Natural killer cell (primary cell): ENCODE results near the gene S100A5. TPM values are rescaled to one million over a fixed set of nuclear protein-coding genes. Genes with fewer than 3 reads are reported as not detected.
"Not testable (repeated sequence)": the region's sequence is repeated elsewhere in the genome, so short reads cannot be mapped to it uniquely, and the experiment has no call there.

Source experiments
- ATAC-seq, 3 donors: fragments of 150-1000 bp in 2 of 3; fragments of 200-7000 bp in 1 of 3; cut with Tn5 transposase; 1 replicate in 1 of 3; 2 replicates in 2 of 3; pipeline ENCODE4 v1.10.0; 2021; ENCODE audit warnings: mild to moderate bottlenecking in 2 of 3, moderate library complexity in 2 of 3
- DNase-seq, 2 donors: peaks; one replicate each; pipeline versions ENCODE4 v3.0.0 to v3.0.0-alpha.2; 2013 to 2021; ENCODE audit warnings: mixed read lengths in 1 of 2
- H3K27ac ChIP-seq: one replicate; pipeline ENCODE4 v1.5.1; 2013; ENCODE audit warnings: mild to moderate bottlenecking, low read length
- H3K27me3 ChIP-seq: one replicate; pipeline ENCODE4 v1.6.1; 2013; ENCODE audit warnings: low read length; ENCODE audit not compliant: control insufficient read depth, insufficient read depth
- H3K36me3 ChIP-seq: one replicate; pipeline ENCODE4 v1.6.1; 2013; ENCODE audit warnings: low read length; ENCODE audit not compliant: control insufficient read depth, insufficient read depth
- H3K4me1 ChIP-seq: one replicate; pipeline ENCODE4 v1.6.1; 2013; ENCODE audit warnings: low read length; ENCODE audit not compliant: control insufficient read depth, insufficient read depth
- H3K4me3 ChIP-seq: one replicate; pipeline ENCODE4 v1.5.1; 2013; ENCODE audit warnings: low read length
- H3K9me3 ChIP-seq: one replicate; pipeline ENCODE4 v1.6.1; 2013; ENCODE audit warnings: low read length; ENCODE audit not compliant: control insufficient read depth, insufficient read depth
- H3K27ac Mint-ChIP-seq, 2 donors: one replicate each; pipeline ENCODE4 v1.8.0; 2022; ENCODE audit warnings: mild to moderate bottlenecking in 2 of 2, mixed read lengths in 2 of 2, moderate library complexity in 1 of 2
- H3K27me3 Mint-ChIP-seq, 2 donors: one replicate each; pipeline ENCODE4 v1.8.0; 2022; ENCODE audit warnings: low read depth in 2 of 2, mixed read lengths in 2 of 2
- H3K36me3 Mint-ChIP-seq: one replicate; pipeline ENCODE4 v1.8.0; 2022; ENCODE audit warnings: mixed read lengths
- H3K4me1 Mint-ChIP-seq, 2 donors: one replicate each; pipeline ENCODE4 v1.8.0; 2022; ENCODE audit warnings: mixed read lengths in 2 of 2
- H3K4me3 Mint-ChIP-seq: one replicate; pipeline ENCODE4 v1.8.0; 2022; ENCODE audit warnings: mild to moderate bottlenecking, moderate library complexity, mixed read lengths
- H3K9me3 Mint-ChIP-seq, 2 donors: one replicate each; pipeline ENCODE4 v1.8.0; 2022; ENCODE audit warnings: mixed read lengths in 2 of 2
- WGBS: methylation state at CpG from one replicate; pipeline ENCODE4 v1.1.7; 2013; ENCODE audit warnings: missing lambda C conversion rate; ENCODE audit not compliant: insufficient coverage; 5-methylcytosine and 5-hydroxymethylcytosine counted together
- intact Hi-C: fragments of 100-400 bp; cut with micrococcal nuclease; formaldehyde crosslinking; loops from one replicate; pipeline ENCODE4 v1.14.2; 2022
- total RNA-seq, 4 donors: library from RNA; stranded (reverse); fragments of 120-200 nt in 1 of 4; gene quantifications; one replicate each; pipeline versions ENCODE4 v1.2.3 to v1.2.4, GENCODE V29; 2013 to 2022
- TF ChIP-seq, protein P1 (sequence below): fragments of 200-600 bp; IDR thresholded peaks from one replicate; pipeline ENCODE4 v1.8.0; 2022; ENCODE audit warnings: antibody characterized with exemption

The S100A5 gene
- total RNA-seq, 3 donors from 2014 or later (not counting 1 experiment from before 2014, with no cell fraction given), result not detected

DNA sequence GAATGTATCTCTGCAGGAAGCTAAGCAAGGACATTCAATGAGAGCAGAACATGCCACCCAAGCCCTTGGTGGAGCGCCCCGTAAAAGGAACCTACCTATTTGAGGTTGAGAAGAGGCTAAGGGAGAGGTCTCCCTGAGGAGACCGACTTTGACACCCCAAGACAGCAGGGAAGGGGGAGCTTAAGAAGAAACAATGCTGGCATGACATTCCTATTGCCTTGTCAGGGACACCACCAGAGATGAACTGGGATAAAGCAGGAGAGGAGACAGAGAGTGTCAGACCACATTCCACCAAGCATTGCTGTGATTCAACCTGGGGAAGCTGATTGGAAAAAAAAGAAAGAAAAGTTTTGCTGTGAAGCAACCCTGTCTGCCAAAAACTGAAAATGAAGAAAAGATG lies 38.2 kb upstream of the S100A5 start:
- no peak for ATAC-seq
- Mint-ChIP-seq H3K27ac (no peak overlapping the region), H3K27me3 (peaks cover 19 to 27% of the 10 kb centered on the region in 2 donors), H3K36me3 (no peaks in the 10 kb centered on the region), H3K9me3 (no peaks in the 10 kb centered on the region), H3K4me1 (no peaks in the 10 kb centered on the region), H3K4me3 (no peak overlapping the region)
- WGBS, result 81% methylated on average over 3 of the region's 3 CpGs
- Histone ChIP-seq H3K9me3 (no peaks in the 10 kb centered on the region), H3K27me3 (peaks cover 2% of the 10 kb centered on the region), H3K4me1 (no peaks in the 10 kb centered on the region), H3K4me3 (no peak overlapping the region), H3K36me3 (no peaks in the 10 kb centered on the region), H3K27ac (no peak overlapping the region)
- intact Hi-C loops, result no loop called here
- TF ChIP-seq, protein P1, sequence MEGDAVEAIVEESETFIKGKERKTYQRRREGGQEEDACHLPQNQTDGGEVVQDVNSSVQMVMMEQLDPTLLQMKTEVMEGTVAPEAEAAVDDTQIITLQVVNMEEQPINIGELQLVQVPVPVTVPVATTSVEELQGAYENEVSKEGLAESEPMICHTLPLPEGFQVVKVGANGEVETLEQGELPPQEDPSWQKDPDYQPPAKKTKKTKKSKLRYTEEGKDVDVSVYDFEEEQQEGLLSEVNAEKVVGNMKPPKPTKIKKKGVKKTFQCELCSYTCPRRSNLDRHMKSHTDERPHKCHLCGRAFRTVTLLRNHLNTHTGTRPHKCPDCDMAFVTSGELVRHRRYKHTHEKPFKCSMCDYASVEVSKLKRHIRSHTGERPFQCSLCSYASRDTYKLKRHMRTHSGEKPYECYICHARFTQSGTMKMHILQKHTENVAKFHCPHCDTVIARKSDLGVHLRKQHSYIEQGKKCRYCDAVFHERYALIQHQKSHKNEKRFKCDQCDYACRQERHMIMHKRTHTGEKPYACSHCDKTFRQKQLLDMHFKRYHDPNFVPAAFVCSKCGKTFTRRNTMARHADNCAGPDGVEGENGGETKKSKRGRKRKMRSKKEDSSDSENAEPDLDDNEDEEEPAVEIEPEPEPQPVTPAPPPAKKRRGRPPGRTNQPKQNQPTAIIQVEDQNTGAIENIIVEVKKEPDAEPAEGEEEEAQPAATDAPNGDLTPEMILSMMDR, result no peak
- no peak for DNase-seq

DNA sequence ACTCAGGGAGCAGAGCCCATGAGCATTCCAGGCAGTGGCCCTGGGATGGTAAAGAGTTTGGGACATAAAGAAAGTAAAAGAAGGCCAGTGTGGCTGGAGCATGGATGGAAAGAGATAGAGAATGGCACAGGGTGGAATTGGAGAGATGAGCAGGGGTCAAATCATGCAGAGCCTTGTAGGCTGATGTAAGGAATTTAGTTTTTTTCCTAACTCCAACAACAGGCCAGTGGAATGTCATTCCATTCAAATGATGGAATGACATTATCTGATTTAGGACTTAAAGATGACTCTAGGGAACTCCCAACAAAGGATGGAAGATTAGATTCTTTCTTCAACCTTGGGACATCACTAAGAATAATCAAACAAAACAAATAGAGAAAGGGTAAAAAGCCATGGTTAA lies 37.8 kb upstream of the S100A5 start:
- Mint-ChIP-seq H3K36me3 (no peaks in the 10 kb centered on the region), H3K27me3 (peaks cover 19 to 27% of the 10 kb centered on the region in 2 donors), H3K4me1 (no peaks in the 10 kb centered on the region), H3K27ac (no peak overlapping the region), H3K9me3 (no peaks in the 10 kb centered on the region), H3K4me3 (no peak overlapping the region)
- no peak for ATAC-seq
- DNase-seq, result no peak
- intact Hi-C loops, result no loop called here
- H3K4me1 ChIP-seq, result no peaks in the 10 kb centered on the region
- no peaks in the 10 kb centered on the region for H3K9me3 ChIP-seq
- H3K36me3 ChIP-seq, result no peaks in the 10 kb centered on the region
- no peak overlapping the region for H3K27ac ChIP-seq
- TF ChIP-seq, protein P1, result no peak
- H3K27me3 ChIP-seq, result peaks cover 2% of the 10 kb centered on the region
- no peak overlapping the region for H3K4me3 ChIP-seq

DNA sequence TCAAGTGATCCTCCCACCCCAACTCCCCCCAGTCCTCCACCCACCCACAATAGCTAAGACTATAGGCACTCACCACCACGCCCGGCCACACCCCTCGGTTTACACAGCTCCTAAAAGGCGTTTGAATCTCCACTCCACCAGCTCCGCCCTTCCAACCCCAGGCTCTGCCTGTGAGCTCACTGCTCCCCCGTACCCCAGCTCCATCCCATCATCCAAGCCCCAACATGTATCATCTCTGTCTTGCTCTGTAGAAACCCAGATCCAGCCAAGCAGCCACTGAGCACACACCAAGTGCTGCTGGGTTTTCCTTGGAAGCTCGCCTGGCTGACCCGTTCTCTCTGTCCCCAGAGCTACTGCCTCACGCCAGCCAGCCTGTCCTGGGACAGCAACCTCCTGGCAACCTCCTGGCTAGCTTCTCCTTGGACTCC lies 36.9 kb upstream of the S100A5 start:
- 71% methylated on average over 9 of the region's 9 CpGs for WGBS
- no peak for ATAC-seq

DNA sequence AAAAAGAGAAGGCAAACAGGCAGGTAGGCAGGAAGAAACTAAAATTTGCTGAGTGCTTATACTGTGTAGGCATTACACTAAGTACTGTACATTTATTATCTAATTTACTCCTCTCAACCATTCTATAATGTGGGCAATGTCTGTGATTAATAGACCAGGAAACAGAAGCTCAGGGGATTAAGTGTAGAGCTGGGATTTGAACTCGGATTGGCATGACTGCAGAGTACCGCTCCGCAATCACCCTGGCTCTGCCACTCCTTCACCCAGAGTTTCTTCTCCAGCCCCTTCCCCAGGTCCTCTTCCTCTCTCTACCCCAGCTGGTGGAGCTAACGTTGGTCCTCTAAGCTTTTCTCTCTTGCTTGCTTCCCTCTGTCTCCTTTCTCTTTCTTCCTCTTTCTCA lies 36.4 kb upstream of the S100A5 start:
- H3K4me1 ChIP-seq, result no peaks in the 10 kb centered on the region
- no peak overlapping the region for H3K4me3 Mint-ChIP-seq
- H3K9me3 Mint-ChIP-seq, result no peaks in the 10 kb centered on the region
- no peaks in the 10 kb centered on the region for H3K4me1 Mint-ChIP-seq
- H3K36me3 ChIP-seq, result no peaks in the 10 kb centered on the region
- TF ChIP-seq, protein P1, result no peak
- H3K27ac ChIP-seq, result no peak overlapping the region
- H3K36me3 Mint-ChIP-seq, result no peaks in the 10 kb centered on the region
- H3K27ac Mint-ChIP-seq, result no peak overlapping the region
- no peaks in the 10 kb centered on the region for H3K9me3 ChIP-seq
- H3K4me3 ChIP-seq, result no peak overlapping the region
- no peak for ATAC-seq
- intact Hi-C loops, result no loop called here
- DNase-seq, result no peak
- H3K27me3 Mint-ChIP-seq, result peaks cover 19 to 27% of the 10 kb centered on the region in 2 donors
- 28% methylated on average over 4 of the region's 4 CpGs for WGBS
- peaks cover 2% of the 10 kb centered on the region for H3K27me3 ChIP-seq

More for the DNA sequence above, 36.9 kb upstream of the S100A5 start:
- no peaks in the 10 kb centered on the region for H3K9me3 Mint-ChIP-seq
- peaks cover 19 to 27% of the 10 kb centered on the region in 2 donors for H3K27me3 Mint-ChIP-seq
- H3K27ac Mint-ChIP-seq, result no peak overlapping the region
- no peak for DNase-seq
- intact Hi-C loops, result no loop called here
- peaks cover 2% of the 10 kb centered on the region for H3K27me3 ChIP-seq
- H3K27ac ChIP-seq, result no peak overlapping the region
- no peaks in the 10 kb centered on the region for H3K4me1 Mint-ChIP-seq
- no peaks in the 10 kb centered on the region for H3K9me3 ChIP-seq
- TF ChIP-seq, protein P1, result no peak
- no peak overlapping the region for H3K4me3 ChIP-seq
- H3K36me3 ChIP-seq, result no peaks in the 10 kb centered on the region
- no peaks in the 10 kb centered on the region for H3K4me1 ChIP-seq
- H3K36me3 Mint-ChIP-seq, result no peaks in the 10 kb centered on the region
- H3K4me3 Mint-ChIP-seq, result no peak overlapping the region

DNA sequence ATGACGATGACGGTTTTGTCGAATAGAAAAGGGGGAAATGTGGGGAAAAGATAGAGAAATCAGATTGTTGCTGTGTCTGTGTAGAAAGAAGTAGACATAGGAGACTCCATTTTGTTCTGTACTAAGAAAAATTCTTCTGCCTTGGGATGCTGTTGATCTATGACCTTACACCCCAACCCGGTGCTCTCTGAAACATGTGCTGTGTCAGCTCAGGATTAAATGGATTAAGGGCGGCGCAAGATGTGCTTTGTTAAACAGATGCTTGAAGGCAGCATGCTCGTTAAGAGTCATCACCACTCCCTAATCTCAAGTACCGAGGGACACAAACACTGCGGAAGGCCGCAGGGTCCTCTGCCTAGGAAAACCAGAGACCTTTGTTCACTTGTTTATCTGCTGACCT lies 34.8 kb upstream of the S100A5 start:
- H3K4me1 ChIP-seq, H3K4me3 Mint-ChIP-seq, H3K36me3 Mint-ChIP-seq, intact Hi-C loops, H3K9me3 ChIP-seq, H3K36me3 ChIP-seq, H3K27me3 ChIP-seq, H3K27ac Mint-ChIP-seq, ATAC-seq, DNase-seq, H3K4me3 ChIP-seq, H3K27ac ChIP-seq, H3K4me1 Mint-ChIP-seq, H3K9me3 Mint-ChIP-seq: not testable (repeated sequence)
- peaks cover 22 to 27% of the 10 kb centered on the region in 2 donors for H3K27me3 Mint-ChIP-seq
- WGBS, result 90% methylated on average over 6 of the region's 10 CpGs
